Retinal pigment epithelial cell (primary cell): ENCODE results near the gene SMIM10L2A.

Source experiments
- DNase-seq: peaks from one replicate; pipeline ENCODE4 v3.0.0-alpha.2; 2010; ENCODE audit warnings: low read depth
- H3K4me3 ChIP-seq: 2 replicates; pipeline ENCODE4 v1.5.1; 2011; ENCODE audit warnings: mild to moderate bottlenecking, low read length, control low read depth, moderate library complexity
- TF ChIP-seq, protein P1 (sequence below): conservative IDR thresholded peaks from 2 replicates; pipeline ENCODE4 v1.5.1; 2011; ENCODE audit warnings: low read depth, low read length, control low read depth, inconsistent platforms

The SMIM10L2A gene

DNA sequence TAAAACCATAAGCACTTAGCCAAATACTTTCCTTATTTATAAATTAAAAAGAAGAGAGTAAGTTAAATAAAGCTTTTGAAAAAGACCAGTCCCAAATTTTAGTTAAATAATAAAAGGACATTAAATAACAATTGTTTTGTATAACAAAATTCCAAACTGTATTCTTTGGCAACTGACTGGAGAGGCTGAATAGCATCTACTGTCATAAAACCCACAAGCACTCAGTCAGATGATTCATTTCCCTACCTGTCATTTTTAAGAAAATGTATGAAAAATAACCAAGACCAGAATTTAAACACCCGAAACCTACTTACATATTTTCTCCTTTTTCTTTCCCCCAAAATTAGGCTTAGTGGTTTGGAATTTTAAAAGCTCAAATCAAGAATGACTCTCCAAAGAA, 32.5 kb upstream of the SMIM10L2A start:
- no peak for DNase-seq
- no peak overlapping the region for H3K4me3 ChIP-seq
- TF ChIP-seq, protein P1, sequence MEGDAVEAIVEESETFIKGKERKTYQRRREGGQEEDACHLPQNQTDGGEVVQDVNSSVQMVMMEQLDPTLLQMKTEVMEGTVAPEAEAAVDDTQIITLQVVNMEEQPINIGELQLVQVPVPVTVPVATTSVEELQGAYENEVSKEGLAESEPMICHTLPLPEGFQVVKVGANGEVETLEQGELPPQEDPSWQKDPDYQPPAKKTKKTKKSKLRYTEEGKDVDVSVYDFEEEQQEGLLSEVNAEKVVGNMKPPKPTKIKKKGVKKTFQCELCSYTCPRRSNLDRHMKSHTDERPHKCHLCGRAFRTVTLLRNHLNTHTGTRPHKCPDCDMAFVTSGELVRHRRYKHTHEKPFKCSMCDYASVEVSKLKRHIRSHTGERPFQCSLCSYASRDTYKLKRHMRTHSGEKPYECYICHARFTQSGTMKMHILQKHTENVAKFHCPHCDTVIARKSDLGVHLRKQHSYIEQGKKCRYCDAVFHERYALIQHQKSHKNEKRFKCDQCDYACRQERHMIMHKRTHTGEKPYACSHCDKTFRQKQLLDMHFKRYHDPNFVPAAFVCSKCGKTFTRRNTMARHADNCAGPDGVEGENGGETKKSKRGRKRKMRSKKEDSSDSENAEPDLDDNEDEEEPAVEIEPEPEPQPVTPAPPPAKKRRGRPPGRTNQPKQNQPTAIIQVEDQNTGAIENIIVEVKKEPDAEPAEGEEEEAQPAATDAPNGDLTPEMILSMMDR = no peak

DNA sequence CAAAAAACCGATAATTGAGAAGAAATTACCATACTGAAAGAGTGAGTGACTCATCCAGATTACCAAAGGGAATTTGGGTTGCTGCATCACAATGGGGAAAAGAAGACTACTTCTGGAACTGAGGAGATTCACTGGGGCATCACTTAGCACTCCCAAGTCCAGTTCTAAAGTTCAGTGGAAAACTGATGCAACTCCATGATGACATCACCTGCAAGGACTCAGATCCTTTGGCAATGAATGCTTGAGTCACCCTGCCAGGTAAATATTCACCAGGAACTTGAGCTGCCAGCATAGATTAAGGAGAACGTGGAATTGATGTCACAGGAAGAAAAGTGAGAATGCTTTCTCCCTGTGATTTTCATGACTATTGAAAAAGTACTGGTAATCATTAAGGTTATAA, 32.0 kb upstream of the SMIM10L2A start:
- no peak for DNase-seq

DNA sequence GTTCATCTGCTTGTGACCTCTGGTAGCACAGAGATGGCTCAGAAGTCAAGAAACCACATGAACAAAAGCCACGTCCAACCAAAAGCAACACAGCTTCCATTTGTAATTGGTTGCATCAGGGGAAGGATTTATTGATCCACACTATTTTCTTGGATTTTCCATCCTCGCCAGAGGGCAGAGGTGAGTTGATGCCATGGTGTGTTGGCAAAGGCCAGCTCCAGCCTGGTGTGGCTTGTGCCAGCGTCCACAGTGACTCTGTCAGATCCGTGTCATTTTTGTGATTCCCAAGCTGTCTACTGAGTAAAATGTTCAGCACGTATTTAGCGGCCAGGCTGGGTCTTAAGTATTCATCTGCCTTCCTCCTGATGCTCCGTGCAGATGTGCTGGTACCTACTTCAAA, 30.0 kb upstream of the SMIM10L2A start:
- TF ChIP-seq, protein P1 = no peak
- no peak overlapping the region for H3K4me3 ChIP-seq
- no peak for DNase-seq

More for the DNA sequence above, 32.0 kb upstream of the SMIM10L2A start:
- TF ChIP-seq, protein P1 = no peak
- H3K4me3 ChIP-seq = no peak overlapping the region

DNA sequence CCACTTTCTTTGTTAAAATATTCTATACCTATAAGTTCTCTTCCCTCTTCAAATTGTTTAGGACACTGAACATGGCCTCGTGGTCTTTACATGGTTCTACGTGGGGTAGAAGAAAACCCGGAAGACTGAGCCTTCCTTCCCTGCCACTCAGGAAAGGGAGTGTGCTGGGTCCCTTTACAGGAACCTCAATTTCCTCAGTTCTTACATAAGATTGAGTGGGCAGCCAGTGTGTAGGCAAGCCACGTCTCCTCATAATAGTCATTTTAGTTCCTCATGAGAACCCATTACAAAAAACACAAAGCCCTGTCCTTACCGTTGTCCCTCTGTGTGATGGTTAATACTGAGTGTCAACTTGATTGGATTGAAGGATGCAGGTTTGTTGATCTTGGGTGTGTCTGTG, 28.7 kb upstream of the SMIM10L2A start:
- TF ChIP-seq, protein P1 = no peak
- no peak for DNase-seq

DNA sequence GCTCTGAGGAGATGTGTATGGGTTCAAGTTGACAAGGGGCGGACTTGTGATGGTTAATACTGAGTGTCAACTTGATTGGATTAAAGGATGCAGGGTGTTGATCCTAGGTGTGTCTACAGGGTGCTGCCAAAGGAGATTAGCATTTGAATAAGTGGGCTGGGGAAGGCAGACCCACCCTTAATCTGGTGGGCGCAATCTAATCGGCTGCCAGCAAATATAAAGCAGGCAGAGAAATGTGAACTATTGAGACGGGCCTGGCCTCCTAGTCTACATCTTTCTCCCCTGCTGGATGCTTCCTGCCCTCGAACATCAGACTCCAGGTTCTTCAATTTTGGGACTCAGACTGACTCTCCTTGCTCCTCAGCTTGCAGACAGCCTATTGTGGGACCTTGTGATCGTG, 26.7 kb upstream of the SMIM10L2A start:
- TF ChIP-seq, protein P1 = no peak
- no peak for DNase-seq
- no peak overlapping the region for H3K4me3 ChIP-seq

More for the DNA sequence above, 28.7 kb upstream of the SMIM10L2A start:
- H3K4me3 ChIP-seq = no peak overlapping the region

DNA sequence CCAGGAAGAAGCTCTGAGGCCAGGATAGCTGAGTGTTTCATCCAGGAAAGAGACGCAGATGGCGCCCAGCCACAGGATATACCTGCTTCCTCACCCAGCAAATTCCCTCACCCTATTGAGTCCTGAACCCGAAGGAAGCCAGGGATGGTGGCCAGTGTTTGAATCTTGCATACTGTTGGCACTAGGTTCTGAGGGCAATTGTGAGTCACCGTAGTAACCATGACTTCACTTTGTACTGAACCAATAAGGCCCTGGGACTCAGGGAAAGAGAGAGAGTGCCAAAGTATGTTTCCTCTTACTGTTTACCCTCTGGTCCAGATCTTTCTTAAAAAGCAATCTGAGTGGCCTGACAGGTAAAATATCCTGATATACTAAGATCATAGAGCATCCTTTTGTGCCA, 25.6 kb upstream of the SMIM10L2A start:
- H3K4me3 ChIP-seq = no peak overlapping the region
- TF ChIP-seq, protein P1 = no peak
- DNase-seq = no peak

DNA sequence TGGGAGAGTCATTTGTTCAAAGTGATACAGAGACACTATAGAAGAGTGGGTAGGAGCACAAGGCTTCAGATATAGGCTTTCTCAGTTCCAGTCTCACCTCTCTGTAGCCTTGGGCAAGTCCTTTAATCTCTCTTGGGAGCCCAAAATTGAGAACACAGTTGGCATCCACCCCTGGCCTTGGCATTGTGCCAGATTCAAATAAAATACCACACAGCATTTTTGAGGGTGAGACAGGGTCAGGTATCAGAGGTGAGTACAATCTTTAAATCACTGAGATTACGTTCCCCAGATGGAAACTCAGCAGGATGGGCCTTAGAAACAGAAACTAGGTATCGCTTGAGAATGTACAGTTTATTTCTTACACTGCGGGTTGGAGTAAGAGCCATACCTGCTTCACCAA, 25.2 kb upstream of the SMIM10L2A start:
- TF ChIP-seq, protein P1 = no peak
- H3K4me3 ChIP-seq = no peak overlapping the region
- no peak for DNase-seq
